HepG2 (cell line): Measurements from ENCODE around the gene P2RY8. TPM values are rescaled to one million over a fixed set of nuclear protein-coding genes. Genes with fewer than 3 reads are reported as not detected.

Source experiments
- BHLHE40 ChIP-seq: IDR thresholded peaks from 2 replicates; pipeline ENCODE4 v1.6.1; 2011; ENCODE audit warnings: low read length, improper control_type of control experiment
- FOXA3 ChIP-seq: IDR thresholded peaks from 2 replicates; pipeline ENCODE4 v1.6.1; 2016; ENCODE audit warnings: missing genetic modification reagents, missing compliant biosample characterization
- GZF1 ChIP-seq: sonication (generic); formaldehyde crosslinking; IDR thresholded peaks from 2 replicates; pipeline ENCODE4 v1.5.1; 2020; ENCODE audit warnings: mild to moderate bottlenecking, missing genetic modification reagents
- KDM4B ChIP-seq: sonication (generic); formaldehyde crosslinking; IDR thresholded peaks from 2 replicates; pipeline ENCODE4 v1.4.0; 2020; ENCODE audit warnings: missing genetic modification reagents
- NCOR1 ChIP-seq: fragments of 200-600 bp; sonication (generic); IDR thresholded peaks from 2 replicates; pipeline ENCODE4 v1.7.0; 2017; ENCODE audit warnings: antibody characterized with exemption, low read length, borderline replicate concordance
- NFYB ChIP-seq: sonication (generic); formaldehyde crosslinking; IDR thresholded peaks from 2 replicates; pipeline ENCODE4 v1.4.0; 2020; ENCODE audit warnings: missing genetic modification reagents
- NKX3-1 ChIP-seq: sonication (generic); formaldehyde crosslinking; IDR thresholded peaks from 2 replicates; pipeline ENCODE4 v1.5.0; 2020; ENCODE audit warnings: missing genetic modification reagents
- NRL ChIP-seq: sonication (generic); formaldehyde crosslinking; IDR thresholded peaks from 2 replicates; pipeline ENCODE4 v1.5.0; 2020; ENCODE audit warnings: missing genetic modification reagents, mild to moderate bottlenecking, moderate library complexity, borderline replicate concordance
- SP2 ChIP-seq: sonication (generic); formaldehyde crosslinking; IDR thresholded peaks from 2 replicates; pipeline ENCODE4 v1.5.1; 2020; ENCODE audit warnings: mild to moderate bottlenecking, missing genetic modification reagents
- SSRP1 ChIP-seq: IDR thresholded peaks from 2 replicates; pipeline ENCODE4 v1.6.1; 2016; ENCODE audit warnings: control low read depth
- ZNF841 ChIP-seq: sonication (generic); formaldehyde crosslinking; IDR thresholded peaks from 2 replicates; pipeline ENCODE4 v1.8.1; 2023; ENCODE audit warnings: missing genetic modification reagents, borderline replicate concordance
- polyA plus RNA-seq, 8 experiments: library from polyadenylated mRNA; depleted of rRNA in 3 of 8; stranded (reverse) in 7 of 8; unstranded in 1 of 8; fragments of >200 nt; fragmentation: Illumina TruSeq in 4 of 8; extraction: Trizol in 4 of 8; gene quantifications; 2 replicates each; pipeline versions ENCODE4 v1.2.1 to v1.2.3, GENCODE V29; 2011 to 2016; ENCODE audit warnings: low read depth in 4 of 8, missing spikeins in 1 of 8, mixed read lengths in 1 of 8; ENCODE audit not compliant: insufficient read depth in 1 of 8
- total RNA-seq, 5 experiments: library from RNA; depleted of rRNA; stranded (reverse); fragments of >200 nt; fragmentation: Illumina TruSeq; extraction: Trizol; gene quantifications; 2 replicates each; pipeline ENCODE4 v1.2.3, GENCODE V29; 2016; ENCODE audit warnings: low read depth in 1 of 5
- TF ChIP-seq, protein P1 (sequence below): sonication (generic); formaldehyde crosslinking; IDR thresholded peaks from 2 replicates; pipeline ENCODE4 v1.5.0; 2020; ENCODE audit warnings: mild to moderate bottlenecking, missing genetic modification reagents
- TF ChIP-seq, protein P2 (sequence below): sonication (generic); formaldehyde crosslinking; IDR thresholded peaks from 2 replicates; pipeline ENCODE4 v1.4.0; 2020; ENCODE audit warnings: missing genetic modification reagents
- TF ChIP-seq, protein P3 (sequence below), 2 experiments: IDR thresholded peaks; 2 replicates each; pipeline ENCODE4 v1.6.1; 2011 to 2012; ENCODE audit warnings: low read length in 2 of 2, borderline replicate concordance in 1 of 2, low read depth in 1 of 2, mild to moderate bottlenecking in 1 of 2, moderate library complexity in 1 of 2
- TF ChIP-seq, protein P4 (sequence below): sonication (generic); formaldehyde crosslinking; IDR thresholded peaks from 2 replicates; pipeline ENCODE4 v1.4.0; 2020; ENCODE audit warnings: missing genetic modification reagents, mild to moderate bottlenecking, borderline replicate concordance
- TF ChIP-seq, protein P5 (sequence below): sonication (generic); formaldehyde crosslinking; IDR thresholded peaks from 2 replicates; pipeline ENCODE4 v1.5.0; 2020; ENCODE audit warnings: mild to moderate bottlenecking, missing genetic modification reagents, borderline replicate concordance

The P2RY8 gene
- total and polyA plus RNA-seq, 2 of the 13 experiments (the other 11 are each of a cell fraction or from before 2014, with no cell fraction given): 1.0 to 1.3 TPM

DNA sequence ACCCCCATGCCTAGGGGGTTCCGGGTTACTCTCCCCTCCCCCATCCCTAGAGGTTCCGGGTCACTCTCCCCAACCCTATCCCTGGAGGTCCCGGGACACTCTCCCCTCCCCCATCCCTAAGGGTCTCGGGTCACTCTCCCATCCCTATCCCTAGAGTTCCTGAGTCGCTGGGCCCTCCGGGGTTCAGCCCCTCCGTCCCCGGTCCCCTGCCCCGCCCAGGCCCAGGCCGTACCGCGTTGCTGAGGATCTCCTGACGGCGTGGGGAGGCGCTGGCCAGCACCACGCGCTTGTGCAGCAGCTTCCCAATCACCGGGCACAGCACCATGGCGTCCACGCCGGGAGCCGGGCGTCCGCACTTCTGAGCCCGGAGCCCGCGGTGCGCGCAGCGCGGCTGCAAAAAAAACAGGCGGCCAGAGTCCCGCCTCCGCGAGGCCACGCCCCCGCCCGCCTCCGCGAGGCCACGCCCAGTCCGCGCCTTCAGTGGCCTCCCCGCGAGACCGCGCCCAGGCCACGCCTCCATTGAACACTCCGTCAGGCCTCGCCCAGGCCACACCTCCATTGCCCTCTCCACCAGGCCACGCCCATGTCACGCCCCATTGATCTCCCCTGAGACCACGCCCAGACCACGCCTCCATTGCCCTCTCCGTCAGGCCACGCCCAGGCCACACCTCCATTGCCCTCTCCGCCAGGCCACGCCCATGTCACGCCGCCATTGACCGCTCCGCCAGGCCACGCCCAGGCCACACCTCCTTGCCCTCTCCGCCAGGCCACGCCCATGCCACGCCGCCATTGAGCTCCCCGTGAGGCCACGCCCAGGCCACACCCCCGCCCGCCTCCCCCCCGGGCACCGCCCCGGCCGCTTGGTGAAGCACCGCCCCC is 84.2 kb downstream of the P2RY8 start, which contains the start of gene ASMTL (continued):
- TF ChIP-seq, protein P1, sequence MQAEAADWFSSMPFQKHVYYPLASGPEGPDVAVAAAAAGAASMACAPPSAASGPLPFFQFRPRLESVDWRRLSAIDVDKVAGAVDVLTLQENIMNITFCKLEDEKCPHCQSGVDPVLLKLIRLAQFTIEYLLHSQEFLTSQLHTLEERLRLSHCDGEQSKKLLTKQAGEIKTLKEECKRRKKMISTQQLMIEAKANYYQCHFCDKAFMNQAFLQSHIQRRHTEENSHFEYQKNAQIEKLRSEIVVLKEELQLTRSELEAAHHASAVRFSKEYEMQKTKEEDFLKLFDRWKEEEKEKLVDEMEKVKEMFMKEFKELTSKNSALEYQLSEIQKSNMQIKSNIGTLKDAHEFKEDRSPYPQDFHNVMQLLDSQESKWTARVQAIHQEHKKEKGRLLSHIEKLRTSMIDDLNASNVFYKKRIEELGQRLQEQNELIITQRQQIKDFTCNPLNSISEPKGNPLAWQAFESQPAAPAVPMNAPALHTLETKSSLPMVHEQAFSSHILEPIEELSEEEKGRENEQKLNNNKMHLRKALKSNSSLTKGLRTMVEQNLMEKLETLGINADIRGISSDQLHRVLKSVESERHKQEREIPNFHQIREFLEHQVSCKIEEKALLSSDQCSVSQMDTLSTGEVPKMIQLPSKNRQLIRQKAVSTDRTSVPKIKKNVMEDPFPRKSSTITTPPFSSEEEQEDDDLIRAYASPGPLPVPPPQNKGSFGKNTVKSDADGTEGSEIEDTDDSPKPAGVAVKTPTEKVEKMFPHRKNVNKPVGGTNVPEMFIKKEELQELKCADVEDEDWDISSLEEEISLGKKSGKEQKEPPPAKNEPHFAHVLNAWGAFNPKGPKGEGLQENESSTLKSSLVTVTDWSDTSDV: no peak
- peak; percentile 37; the same call in 1 of the 2 replicates for TF ChIP-seq NFYB (CRISPR knock-in tag)
- TF ChIP-seq, protein P2, sequence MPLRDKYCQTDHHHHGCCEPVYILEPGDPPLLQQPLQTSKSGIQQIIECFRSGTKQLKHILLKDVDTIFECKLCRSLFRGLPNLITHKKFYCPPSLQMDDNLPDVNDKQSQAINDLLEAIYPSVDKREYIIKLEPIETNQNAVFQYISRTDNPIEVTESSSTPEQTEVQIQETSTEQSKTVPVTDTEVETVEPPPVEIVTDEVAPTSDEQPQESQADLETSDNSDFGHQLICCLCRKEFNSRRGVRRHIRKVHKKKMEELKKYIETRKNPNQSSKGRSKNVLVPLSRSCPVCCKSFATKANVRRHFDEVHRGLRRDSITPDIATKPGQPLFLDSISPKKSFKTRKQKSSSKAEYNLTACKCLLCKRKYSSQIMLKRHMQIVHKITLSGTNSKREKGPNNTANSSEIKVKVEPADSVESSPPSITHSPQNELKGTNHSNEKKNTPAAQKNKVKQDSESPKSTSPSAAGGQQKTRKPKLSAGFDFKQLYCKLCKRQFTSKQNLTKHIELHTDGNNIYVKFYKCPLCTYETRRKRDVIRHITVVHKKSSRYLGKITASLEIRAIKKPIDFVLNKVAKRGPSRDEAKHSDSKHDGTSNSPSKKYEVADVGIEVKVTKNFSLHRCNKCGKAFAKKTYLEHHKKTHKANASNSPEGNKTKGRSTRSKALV (CRISPR knock-in tag): no peak
- TF ChIP-seq, protein P3, sequence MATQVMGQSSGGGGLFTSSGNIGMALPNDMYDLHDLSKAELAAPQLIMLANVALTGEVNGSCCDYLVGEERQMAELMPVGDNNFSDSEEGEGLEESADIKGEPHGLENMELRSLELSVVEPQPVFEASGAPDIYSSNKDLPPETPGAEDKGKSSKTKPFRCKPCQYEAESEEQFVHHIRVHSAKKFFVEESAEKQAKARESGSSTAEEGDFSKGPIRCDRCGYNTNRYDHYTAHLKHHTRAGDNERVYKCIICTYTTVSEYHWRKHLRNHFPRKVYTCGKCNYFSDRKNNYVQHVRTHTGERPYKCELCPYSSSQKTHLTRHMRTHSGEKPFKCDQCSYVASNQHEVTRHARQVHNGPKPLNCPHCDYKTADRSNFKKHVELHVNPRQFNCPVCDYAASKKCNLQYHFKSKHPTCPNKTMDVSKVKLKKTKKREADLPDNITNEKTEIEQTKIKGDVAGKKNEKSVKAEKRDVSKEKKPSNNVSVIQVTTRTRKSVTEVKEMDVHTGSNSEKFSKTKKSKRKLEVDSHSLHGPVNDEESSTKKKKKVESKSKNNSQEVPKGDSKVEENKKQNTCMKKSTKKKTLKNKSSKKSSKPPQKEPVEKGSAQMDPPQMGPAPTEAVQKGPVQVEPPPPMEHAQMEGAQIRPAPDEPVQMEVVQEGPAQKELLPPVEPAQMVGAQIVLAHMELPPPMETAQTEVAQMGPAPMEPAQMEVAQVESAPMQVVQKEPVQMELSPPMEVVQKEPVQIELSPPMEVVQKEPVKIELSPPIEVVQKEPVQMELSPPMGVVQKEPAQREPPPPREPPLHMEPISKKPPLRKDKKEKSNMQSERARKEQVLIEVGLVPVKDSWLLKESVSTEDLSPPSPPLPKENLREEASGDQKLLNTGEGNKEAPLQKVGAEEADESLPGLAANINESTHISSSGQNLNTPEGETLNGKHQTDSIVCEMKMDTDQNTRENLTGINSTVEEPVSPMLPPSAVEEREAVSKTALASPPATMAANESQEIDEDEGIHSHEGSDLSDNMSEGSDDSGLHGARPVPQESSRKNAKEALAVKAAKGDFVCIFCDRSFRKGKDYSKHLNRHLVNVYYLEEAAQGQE (IDR thresholded peaks at IDR 0.05; ENCODE audit: borderline replicate concordance in 1 of 2, low read depth in 1 of 2, low read length in 2 of 2): peak in 1 of 2 experiments; percentile 77; a peak in 1 of 4 replicates
- TF ChIP-seq, protein P4, sequence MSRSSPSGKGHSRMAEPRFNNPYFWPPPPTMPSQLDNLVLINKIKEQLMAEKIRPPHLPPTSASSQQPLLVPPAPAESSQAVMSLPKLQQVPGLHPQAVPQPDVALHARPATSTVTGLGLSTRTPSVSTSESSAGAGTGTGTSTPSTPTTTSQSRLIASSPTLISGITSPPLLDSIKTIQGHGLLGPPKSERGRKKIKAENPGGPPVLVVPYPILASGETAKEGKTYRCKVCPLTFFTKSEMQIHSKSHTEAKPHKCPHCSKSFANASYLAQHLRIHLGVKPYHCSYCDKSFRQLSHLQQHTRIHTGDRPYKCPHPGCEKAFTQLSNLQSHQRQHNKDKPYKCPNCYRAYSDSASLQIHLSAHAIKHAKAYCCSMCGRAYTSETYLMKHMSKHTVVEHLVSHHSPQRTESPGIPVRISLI (CRISPR knock-in tag): peak; percentile 98
- 0 out of 2 replicates have a peak, but pooled peaks have one; percentile 28 for TF ChIP-seq KDM4B (CRISPR knock-in tag)
- 0 out of 2 replicates have a peak, but pooled peaks have one; percentile 25 for TF ChIP-seq NKX3-1 (CRISPR knock-in tag)
- peak; percentile 69; the same call in 1 of the 2 replicates for TF ChIP-seq NRL
- peak; percentile 17; the same call in 1 of the 2 replicates for TF ChIP-seq BHLHE40
- no peak for TF ChIP-seq NCOR1
- TF ChIP-seq FOXA3 (CRISPR knock-in tag): no peak
- TF ChIP-seq ZNF841 (CRISPR knock-in tag): no peak
- no peak; the same call in 1 of the 2 replicates for TF ChIP-seq SP2 (CRISPR knock-in tag)
- no peak for TF ChIP-seq GZF1 (CRISPR knock-in tag)
- TF ChIP-seq, protein P5, sequence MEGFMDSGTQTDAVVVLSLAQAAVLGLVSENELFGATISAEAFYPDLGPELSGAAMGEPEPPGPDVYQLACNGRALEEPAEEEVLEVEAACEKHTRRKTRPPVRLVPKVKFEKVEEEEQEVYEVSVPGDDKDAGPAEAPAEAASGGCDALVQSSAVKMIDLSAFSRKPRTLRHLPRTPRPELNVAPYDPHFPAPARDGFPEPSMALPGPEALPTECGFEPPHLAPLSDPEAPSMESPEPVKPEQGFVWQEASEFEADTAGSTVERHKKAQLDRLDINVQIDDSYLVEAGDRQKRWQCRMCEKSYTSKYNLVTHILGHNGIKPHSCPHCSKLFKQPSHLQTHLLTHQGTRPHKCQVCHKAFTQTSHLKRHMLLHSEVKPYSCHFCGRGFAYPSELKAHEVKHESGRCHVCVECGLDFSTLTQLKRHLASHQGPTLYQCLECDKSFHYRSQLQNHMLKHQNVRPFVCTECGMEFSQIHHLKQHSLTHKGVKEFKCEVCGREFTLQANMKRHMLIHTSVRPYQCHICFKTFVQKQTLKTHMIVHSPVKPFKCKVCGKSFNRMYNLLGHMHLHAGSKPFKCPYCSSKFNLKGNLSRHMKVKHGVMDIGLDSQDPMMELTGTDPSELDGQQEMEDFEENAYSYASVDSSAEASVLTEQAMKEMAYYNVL (CRISPR knock-in tag): 0 out of 2 replicates have a peak, but pooled peaks have one; percentile 33
- TF ChIP-seq SSRP1 (CRISPR knock-in tag): no peak
